Measurements from ENCODE around the gene GAREM1.

GAREM1 gene

DNA sequence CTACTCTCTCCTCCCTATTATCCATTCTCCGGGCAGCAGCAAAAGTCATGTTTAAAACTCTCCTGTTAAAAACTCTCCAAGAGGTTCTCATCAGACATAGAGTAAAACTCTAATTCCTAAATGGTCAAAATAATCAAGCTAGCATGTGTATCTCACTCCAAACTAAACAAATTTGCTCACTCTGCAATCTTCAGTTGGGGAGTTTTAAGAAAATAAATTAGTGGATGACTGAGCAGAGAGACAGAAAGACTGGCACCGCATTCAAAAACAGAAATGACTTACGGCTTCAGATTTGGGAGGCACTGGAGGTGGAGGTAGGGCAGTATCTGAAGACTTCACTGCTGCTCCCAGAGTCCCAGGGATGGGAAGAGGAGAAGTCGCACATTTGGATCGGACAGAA lies 183.9 kb downstream of the GAREM1 start:
- DNase-seq = no peak

DNA sequence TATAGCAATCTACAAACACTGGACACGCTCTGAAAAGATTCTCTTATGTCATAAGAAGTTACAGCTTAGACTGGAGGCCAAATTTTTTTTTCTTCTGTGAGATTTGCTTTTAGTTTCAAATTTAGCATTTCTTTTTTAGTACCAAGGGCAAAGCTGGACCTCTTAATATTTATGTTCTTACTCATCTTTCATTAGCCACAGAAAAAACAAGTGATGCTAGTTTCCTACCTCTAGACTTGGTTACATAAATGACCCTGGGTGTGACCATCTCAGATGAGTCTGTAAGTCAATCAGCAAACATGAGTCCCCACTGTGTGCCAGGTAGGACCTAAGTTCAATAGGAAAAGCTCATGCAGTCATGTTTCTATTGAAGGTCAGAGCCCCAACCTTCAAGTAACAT lies 186.4 kb downstream of the GAREM1 start:
- no peak for DNase-seq

DNA sequence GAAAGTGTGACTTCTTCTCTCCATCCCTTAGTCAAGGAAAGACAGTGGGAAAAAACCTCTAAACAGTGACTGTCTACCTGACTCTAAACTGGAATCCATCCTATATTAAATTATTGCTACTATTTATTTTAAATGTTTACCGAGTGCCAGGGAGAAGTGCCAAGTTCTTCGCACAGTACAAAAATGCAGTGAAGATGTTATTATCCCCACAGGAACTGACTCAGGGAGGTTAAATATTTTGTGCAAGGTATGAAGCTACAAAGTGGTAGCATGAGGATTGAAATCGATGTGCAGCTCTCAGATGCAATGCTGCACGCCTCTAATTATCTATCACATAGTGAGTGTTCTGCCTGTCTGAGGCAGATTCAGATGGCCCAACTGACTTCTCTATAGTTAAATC lies 189.8 kb downstream of the GAREM1 start:
- DNase-seq = no peak

DNA sequence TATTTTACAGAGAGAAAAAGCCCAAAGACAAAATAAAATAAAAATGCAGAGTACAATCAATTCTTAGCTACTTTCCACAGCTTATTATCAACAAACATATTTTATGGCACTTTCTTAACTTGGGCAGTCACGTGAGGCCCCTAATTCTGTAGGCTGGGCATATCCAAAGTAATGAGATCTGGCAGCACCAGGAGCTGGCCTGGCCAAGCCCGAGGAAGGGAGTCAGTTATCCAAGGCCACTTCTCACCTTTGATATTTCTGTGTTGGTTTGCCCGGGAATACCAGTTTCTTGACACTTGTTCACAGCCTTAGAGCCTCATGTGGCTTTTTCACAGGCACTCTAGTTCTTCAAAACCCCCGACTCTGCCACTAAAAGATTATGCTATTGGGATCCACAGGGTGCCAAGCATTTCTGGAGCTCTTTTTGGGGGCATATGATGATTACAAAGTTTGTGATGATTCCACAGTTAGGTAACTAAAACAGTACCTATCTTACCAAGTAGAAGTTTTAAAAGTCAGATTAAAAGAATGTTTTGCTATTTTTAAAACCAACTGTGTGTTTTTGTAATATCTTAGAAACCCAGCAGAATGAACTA lies 190.4 kb downstream of the GAREM1 start:
- DNase-seq = no peak

DNA sequence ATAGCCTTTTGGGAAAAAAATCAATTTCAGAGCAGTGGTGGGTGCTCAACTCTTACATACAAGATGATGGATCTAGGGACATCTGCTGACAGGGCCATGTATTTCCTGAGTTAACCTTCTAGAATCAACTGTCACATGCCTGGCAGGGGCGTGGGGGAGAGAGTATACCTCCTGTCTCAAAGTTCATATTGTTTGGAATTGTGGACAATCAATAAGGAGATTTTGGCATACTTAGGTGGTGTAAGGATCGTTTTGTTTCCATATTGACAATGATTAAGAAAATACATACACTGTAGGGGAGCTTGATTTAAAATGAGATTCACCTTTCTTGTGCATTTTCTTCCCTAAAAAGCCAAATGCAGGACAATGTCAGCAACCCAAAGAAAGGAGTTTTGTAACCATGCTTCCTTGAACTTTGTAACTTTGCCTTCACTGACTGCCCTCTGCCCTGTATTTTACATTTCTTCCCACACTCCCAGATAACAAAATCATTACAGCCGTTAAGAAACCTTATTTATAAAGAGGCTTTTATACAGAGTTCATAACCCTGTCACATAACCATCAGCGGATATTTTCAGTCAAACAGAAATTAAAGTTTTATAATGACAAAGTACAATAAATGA lies 192.4 kb downstream of the GAREM1 start:
- no peak for DNase-seq

DNA sequence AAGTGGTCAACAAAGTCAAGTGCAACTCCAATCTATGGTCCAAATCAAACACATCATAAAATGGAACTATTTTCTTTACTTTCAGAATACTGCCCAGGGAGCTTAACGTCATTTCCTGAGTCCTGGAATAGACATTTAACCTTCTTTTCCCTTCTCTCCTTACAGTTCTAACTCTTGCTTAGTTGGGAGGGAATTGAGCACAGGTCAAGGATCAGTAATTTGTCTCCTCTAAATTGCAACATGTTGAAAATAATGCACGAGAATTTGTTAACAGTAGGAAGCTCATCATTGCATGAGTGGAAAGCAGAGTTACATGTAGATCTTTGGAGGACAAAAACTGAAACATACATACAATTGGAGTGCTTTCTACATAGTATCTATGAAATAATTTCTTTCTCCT lies 193.1 kb downstream of the GAREM1 start:
- no peak for DNase-seq

DNA sequence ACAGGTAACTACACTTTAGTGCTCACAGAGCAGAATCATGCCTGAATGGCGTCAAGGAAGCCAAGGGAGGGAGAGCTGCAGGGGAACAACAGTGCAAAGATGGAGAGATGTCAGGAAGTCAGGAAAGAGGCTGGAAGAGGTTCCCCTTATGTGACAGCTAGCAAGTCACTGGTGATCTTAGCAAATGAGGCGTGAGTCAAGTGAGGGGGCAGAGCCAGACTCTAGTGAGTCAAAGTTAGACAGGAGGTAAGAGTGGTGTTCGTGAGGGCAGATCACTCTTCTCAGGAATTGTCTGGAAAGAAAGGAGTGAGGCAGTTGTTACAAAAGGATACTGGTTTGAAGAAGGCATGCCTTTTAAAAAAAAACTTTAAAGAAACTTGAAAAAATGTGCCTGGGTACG lies 193.8 kb downstream of the GAREM1 start:
- no peak for DNase-seq

DNA sequence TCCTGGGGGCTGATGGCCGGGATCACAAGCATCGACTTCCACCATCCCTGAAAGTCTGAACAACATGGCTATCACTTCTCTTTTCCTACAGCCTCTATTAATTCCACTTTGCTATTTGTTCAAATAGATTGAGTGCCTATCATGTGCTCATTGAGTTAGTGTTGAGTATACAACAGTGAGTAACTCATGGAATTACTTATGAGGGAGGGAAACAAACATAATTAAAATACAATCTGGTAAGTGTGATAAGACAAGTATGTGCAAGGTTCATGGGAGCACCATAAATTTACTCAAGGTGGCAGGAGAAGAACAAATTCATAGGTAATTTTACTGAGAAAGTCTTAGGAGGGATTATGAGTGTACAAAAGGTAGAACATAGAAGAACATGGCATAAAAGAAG lies 194.4 kb downstream of the GAREM1 start:
- no peak for DNase-seq

DNA sequence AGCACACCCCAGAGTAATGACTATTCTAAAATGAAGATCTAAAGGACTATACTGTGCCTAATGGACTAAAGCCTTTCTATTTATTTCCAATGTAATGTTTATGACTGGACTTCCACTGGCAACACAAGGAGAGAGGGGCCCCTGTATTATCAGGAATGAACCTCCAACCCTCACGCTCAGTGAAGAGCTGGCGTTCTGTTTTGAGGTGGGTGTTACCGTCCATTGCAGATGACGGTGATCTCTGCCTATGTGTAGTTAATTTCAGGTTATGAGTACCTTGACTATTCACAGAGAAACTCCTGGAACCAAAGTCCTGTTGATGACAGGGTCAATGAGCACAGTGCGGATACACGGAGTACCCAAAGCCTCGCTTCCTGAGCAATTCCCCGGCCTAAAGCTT lies 195.5 kb downstream of the GAREM1 start:
- DNase-seq = no peak

DNA sequence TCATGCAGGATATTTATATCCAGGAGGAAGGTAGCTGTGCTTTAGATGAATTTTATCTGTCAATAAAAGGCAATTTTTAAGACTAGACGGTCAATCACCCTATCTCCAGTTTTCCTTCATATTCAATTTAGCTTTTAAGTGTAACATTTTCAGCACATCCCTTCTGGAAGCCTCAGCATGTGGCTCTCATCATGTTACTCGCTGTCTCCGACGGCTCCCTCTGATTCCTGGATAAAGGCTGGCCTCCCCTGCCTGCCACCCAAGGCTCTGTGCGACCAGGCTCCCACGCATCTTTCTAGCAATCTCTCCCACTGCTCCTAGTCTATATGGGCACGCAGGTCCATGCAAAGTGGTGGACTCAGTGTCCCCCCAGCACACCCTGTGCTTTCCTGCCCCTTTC lies 196.4 kb downstream of the GAREM1 start:
- no peak for DNase-seq

DNA sequence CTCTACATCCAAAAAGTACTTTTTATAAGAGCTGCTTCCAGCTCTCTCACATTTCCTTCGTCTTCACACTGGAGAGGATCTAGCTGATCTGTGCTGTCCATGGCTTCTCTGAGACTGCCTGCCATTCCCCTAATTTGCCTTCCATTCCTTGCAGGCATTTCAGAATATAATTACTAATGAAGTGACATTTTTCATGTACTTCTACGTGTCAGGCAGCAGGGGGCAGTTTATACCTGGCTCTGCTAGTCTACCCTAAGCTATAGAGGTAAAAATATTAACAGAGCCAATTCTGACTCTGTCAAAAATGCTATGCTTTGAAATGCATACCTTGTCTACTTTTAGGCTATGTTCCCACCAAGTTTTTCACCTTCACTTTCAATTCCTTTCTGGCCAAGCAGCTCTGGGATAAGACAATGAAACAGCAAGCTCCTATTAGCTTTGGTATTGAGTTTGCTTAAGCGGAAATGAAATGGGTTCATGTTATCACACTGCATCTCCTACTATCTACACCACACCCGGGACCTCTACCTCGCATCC lies 198.9 kb downstream of the GAREM1 start:
- DNase-seq = peak; percentile 5

DNA sequence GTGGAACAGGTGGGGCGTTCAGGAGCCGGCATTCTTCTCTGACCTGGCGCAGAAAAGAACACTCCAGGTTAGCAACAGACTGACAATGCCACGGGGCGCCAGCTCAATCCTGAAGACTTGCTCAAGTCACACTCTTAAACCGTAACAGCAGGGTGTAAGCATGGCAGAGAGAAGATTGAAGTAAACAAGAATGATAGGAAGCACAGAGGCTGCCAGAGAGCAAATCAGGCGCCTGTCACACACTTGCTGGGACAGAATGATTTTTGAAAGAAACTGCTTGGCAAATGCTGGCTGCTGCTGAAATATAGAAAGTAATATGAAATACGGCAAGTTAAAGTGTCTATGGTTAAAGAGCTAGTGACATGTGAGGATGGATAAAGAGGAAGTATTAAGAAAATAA lies 200.3 kb downstream of the GAREM1 start:
- no peak for DNase-seq

DNA sequence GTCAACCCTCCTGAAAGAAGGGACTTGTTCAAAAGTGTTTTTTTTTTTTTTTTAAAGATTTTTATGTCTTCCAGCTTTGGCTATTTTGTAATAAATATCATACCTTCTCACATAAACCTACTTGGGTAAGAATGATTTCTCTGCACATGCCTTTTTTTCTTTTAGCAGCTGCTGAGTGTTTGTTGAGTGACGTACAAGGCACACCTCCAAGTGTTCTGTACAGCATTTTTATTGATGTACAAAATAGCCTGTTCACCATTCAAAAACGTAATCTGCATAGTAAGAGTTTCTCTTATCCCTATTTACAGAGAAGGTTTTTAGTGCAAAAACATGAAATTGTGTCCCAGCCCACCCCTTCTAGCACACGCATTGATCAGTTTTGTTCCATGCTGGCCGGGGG lies 203.2 kb downstream of the GAREM1 start:
- DNase-seq = no peak

DNA sequence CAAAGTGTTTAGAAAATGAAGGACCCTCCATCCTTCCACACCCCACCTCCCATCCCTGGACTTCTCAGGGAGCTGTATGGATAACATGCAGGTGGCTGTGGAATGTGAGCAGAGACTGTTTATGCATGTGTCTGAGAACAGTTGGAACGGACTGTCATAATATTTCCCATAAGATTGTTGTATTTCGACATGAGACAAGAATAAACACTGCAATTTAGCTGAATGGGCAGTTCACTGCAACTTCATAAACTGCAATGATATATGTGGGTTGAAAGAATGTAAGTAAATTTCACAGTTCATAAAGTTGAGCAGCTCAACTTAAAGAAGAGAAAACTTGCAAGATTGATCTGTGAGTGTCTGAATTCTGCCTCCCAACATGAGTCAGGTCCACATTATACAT lies 206.3 kb downstream of the GAREM1 start:
- DNase-seq = no peak

DNA sequence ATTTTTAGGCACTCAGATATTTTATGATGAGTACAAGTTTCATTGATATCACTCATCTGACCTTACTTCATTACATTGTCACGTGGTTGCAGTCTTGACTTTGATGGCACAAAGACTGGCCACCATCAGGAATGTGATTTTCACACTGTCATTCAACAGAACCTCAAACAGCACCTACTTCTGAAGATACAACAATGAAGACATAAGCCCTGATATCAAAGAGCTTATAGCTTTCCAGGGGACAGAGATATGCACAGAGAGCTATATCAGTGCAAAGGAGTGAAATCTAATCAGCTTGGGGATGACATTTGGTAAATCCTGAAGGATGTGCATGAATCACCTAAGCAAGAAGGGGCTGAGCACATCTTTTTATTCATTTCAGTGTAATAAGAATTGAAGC lies 208.6 kb downstream of the GAREM1 start:
- no peak for DNase-seq

DNA sequence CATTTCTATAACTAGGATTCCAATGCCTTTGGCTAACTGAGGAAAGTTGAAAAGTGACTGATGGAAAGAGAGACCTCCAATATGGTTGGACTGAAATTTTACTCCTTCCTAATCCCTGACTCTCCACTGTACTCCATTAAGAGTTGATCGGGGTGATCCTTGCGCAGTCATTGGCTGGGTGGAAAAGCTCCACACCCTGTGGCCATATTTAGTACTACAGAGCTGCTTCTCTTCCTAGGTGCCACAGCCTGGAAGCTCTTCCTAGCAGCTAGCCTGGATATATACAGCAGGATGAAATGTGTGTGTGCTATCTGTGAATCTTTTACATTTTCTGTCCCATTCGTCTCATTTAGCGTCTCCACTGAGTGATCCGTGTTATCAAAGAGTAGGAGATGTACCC lies 209.7 kb downstream of the GAREM1 start:
- DNase-seq = no peak

DNA sequence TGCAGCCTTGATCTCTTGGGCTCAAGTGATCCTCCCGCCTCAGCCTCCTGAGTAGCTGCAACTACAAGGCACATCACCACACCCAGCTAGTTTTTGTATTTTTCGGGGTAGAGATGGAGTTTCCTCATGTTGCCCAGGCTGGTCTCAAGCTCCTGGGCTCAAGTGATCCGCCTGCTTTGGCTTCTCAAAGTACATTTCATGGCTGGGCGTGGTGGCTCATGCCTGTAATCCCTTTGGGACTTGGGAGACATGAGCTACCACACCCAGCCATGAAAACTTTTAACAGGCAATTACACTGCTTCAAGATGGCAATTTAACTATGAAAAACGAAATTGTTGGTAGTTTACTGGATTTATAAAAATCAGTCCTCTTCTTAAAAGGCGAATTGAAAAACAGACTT lies 211.1 kb downstream of the GAREM1 start:
- no peak for DNase-seq

DNA sequence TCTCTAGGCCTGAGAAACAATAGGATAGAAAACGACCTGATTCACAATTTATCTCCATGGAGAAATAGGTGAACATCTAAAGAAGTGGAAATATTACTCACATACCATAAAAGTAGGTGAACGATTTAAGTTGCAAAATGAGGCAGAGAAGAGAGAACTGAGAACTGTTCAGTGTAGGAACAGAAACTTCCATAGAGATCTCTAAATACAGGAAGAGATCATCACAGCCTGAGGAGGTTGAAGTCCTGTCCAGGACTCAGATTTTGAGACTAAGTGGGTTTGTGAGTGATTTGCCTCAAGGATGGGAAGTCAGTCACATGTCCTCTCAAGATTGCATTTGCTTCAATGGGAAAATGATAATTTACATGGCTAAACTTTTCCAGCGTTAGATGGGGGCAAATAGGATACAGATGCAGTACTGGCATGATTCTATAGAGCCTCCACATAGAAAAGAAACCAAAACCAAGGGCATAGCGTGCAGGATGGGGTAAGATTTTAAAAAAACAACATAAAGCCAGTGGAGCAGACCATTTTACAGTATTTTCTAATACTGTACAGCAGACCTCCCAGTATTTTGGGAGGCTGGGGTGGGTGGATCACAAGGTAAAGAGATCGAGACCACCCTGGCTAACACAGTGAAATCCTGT lies 212.0 kb downstream of the GAREM1 start:
- no peak for DNase-seq

DNA sequence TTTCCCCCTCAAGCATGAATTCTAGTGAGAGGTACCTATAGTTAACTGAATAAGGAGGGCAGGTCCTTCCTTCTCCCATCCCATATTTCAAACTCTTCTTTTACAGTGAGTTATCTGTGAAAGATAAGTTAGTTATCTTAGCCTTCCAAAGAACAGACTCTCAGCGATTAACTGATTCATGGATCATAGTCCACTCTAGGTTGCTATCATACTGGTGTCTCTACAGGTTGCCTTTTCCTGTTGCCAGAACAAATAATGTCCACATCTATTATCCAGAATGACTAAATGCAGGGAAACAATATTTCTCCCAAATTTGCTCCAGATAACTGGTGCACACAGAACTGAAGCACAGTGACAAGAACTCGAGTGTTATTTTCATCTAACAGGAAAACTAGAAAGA lies 212.5 kb downstream of the GAREM1 start:
- no peak for DNase-seq

DNA sequence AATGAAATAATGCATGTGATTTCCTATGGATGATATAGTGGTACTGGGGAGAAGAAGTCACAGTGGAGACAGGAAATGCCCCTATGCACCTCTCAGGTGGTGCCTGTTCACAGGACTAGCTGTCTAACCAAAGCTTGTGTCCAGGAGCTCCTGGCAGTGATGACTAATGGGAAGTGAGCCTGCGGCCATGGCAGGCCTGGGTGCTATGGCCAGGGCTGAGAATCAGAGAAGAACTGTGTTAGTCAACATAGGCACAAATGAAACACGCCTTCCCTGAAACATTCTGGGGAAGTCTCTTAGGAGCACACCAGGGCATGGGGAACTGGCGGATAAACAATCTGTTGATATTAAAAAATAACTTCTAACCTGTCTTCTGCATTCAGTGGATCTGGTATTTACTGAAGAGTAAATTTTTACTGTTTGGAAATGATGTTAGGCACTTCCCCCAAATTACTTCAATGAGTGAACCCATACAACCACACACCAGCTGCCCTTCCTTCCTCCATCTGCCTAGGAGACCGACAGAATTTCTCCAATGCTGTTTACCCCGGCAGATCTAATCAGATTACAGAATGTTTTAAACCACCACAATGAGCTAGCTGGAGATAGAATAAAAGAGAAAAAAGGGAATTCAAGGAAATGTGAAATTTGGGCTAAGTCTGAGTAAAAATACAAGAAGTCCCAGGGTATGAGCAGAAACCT lies 213.4 kb downstream of the GAREM1 start:
- DNase-seq = no peak

DNA sequence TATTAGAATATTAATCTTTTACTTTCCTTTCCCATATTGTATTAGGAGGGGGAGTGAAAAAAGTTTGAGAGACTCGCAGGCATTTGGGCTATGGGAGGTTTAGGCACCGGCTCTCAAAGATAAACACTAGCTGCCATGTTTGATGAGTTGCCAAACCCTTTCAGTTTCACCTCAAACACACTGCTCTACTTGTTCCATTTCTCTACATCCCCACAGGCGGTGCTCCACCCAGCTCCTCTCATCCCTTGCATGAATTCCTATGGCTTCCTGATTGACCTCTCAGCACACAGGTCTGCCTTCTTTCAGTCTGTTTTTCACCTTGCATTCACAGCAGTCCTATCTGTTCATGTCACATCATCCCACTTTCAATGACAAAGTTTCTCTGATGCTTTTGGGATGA lies 215.1 kb downstream of the GAREM1 start:
- no peak for DNase-seq

DNA sequence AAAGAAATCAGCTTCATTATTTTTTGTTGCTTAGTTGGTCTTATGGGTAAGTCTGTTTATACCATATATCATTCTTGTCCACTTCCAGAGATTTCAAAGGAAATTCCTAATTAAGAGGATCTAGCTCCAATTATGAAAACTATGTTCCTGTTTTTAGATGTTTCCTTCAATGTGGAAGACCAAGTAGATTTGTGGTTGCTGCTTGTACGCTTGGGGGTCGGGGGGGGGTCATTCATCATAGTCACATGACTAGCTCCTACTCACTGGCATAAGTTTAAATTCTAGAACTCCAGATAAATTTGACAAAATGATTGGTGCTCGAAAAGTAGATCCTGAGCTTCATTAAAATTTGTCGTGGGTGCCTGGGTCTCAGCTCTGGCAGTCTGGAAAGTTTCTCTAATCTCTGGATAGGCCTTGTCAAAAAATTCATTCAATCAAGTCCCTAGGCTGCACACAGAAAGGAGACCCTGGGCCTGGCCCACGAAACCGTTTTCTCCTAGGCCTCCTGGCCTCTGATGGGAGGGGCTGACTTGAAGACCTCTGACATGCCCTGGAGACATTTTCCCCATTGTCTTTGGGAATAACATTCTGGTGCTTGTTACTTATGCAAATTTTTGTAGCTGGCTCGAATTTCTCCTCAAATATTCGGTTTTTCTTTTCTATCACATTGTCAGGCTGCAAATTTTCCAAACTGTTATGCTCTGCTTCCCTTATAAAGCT lies 218.4 kb downstream of the GAREM1 start:
- no peak for DNase-seq

DNA sequence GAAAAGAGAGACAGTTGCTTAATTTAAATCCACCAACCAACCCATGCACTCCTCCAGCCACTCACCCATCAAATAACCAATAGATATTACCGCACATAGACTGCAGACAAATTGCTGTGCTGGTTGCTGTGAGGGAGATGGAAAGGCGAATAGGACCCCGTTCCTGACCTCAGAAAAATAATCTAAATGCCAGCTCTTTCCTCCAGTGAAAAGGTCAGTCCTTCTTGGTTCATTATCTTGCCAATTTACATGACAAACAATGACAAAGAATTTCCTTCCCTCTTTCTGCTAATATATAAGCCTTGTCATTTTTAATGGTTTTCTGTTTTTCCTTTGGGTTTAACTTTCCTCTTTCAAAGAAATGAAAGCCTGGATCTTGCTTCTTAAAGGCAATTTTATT lies 219.2 kb downstream of the GAREM1 start:
- DNase-seq = no peak
